HepG2 (cell line): Measurements from ENCODE around the gene CBLB. TPM values are rescaled to one million over a fixed set of nuclear protein-coding genes. Genes with fewer than 3 reads are reported as not detected.

Source experiments
- ATAC-seq: fragments of 200-7000 bp; cut with Tn5 transposase; 3 replicates; pipeline ENCODE4 v1.9.1; 2020; ENCODE audit warnings: mild to moderate bottlenecking, moderate library complexity
- BruUV-seq: library from RNA; stranded (reverse); fragments of 400-500 nt; replicated peaks from 2 replicates; lab custom pipeline; 2021; lab: Mats Ljungman, UMichigan
- CTCF ChIA-PET: fragments of 300-600 bp; formaldehyde crosslinking; extraction: SDS; loops from one replicate; lab custom pipeline; 2021; ENCODE audit warnings: low total read pairs, inconsistent platforms, low intra/inter-chr PET ratio; lab: Yijun Ruan, JAX
- POLR2A ChIA-PET: fragments of 350-600 bp; sonication (Branson Sonifier 250); formaldehyde crosslinking; loops from one replicate; lab custom pipeline; 2020; ENCODE audit warnings: antibody characterized with exemption, inconsistent platforms; lab: Yijun Ruan, JAX
- DNase-seq: peaks from one replicate; pipeline ENCODE4 v3.0.0-alpha.2; 2015; ENCODE audit warnings: low spot score
- FAIRE-seq: peaks from 3 replicates; lab custom pipeline; 2011; peaks lifted over from hg19 to GRCh38; lab: Jason Lieb, UNC
- H2AFZ ChIP-seq: one replicate; pipeline ENCODE4 v1.6.1; 2011; ENCODE audit warnings: low read length, inconsistent platforms
- H3K27ac ChIP-seq: fragments of 300-600 bp; 3 replicates; pipeline ENCODE4 v1.8.0; 2011; ENCODE audit warnings: mixed run types, mild to moderate bottlenecking, mixed read lengths, low read length, inconsistent platforms; ENCODE audit not compliant: insufficient read depth; ENCODE audit errors: extremely low read length
- H3K27me3 ChIP-seq, 2 experiments: fragments of 200-600 bp in 1 of 2; 2 replicates in 1 of 2; 3 replicates in 1 of 2; pipeline versions ENCODE4 v1.6.0 to v1.8.0; 2011; ENCODE audit warnings: low read length in 2 of 2, mild to moderate bottlenecking in 2 of 2, moderate library complexity in 2 of 2, inconsistent platforms in 1 of 2; ENCODE audit not compliant: insufficient read depth in 2 of 2, control insufficient read depth in 1 of 2
- H3K36me3 ChIP-seq, 2 experiments: fragments of 200-600 bp in 1 of 2; replicated peaks in 1 of 2; 2 replicates in 1 of 2; 3 replicates in 1 of 2; pipeline versions ENCODE4 v1.5.1 to v1.8.0; 2011; ENCODE audit warnings: low read length in 2 of 2, inconsistent platforms in 1 of 2; ENCODE audit not compliant: insufficient read depth in 2 of 2, control insufficient read depth in 1 of 2
- H3K4me1 ChIP-seq: 2 replicates; pipeline ENCODE4 v1.5.1; 2012; ENCODE audit warnings: low read length, inconsistent platforms; ENCODE audit not compliant: insufficient read depth
- H3K4me2 ChIP-seq: 2 replicates; pipeline ENCODE4 v1.6.0; 2011; ENCODE audit warnings: low read depth, low read length, inconsistent platforms
- H3K4me3 ChIP-seq, 3 experiments: fragments of 200-600 bp in 1 of 3; sonication (generic), shearing (Covaris generic) in 1 of 3; replicated peaks in 1 of 3; 2 replicates each; pipeline ENCODE4 v1.5.1; 2011 to 2016; ENCODE audit warnings: low read length in 3 of 3, inconsistent platforms in 2 of 3, low read depth in 2 of 3, mild to moderate bottlenecking in 2 of 3, control low read depth in 1 of 3, mixed read lengths in 1 of 3; ENCODE audit not compliant: insufficient read depth in 1 of 3
- H3K79me2 ChIP-seq: one replicate; pipeline ENCODE4 v1.6.1; 2011; ENCODE audit warnings: low read length, inconsistent platforms; ENCODE audit not compliant: insufficient read depth
- H3K9ac ChIP-seq: 2 replicates; pipeline ENCODE4 v1.6.0; 2011; ENCODE audit warnings: mild to moderate bottlenecking, low read depth, low read length, inconsistent platforms; ENCODE audit not compliant: insufficient read depth
- H3K9me3 ChIP-seq: 2 replicates; pipeline ENCODE4 v1.5.1; 2012; ENCODE audit warnings: mild to moderate bottlenecking, low read length
- H4K20me1 ChIP-seq: 2 replicates; pipeline ENCODE4 v1.6.0; 2011; ENCODE audit warnings: inconsistent platforms, mild to moderate bottlenecking, low read length, moderate library complexity; ENCODE audit not compliant: insufficient read depth
- CC2D1A ChIP-seq: sonication (generic); formaldehyde crosslinking; IDR thresholded peaks from 2 replicates; pipeline ENCODE4 v1.8.1; 2023; ENCODE audit warnings: mild to moderate bottlenecking, missing genetic modification reagents
- EED ChIP-seq: sonication (generic); formaldehyde crosslinking; IDR thresholded peaks from 2 replicates; pipeline ENCODE4 v1.5.0; 2020; ENCODE audit warnings: mild to moderate bottlenecking, missing genetic modification reagents
- REL ChIP-seq: sonication (generic); formaldehyde crosslinking; conservative IDR thresholded peaks from 2 replicates; pipeline ENCODE4 v1.8.0; 2022; ENCODE audit warnings: mild to moderate bottlenecking, missing genetic modification reagents, moderate library complexity
- SATB2 ChIP-seq: sonication (generic); formaldehyde crosslinking; IDR thresholded peaks from 2 replicates; pipeline ENCODE4 v1.5.0; 2020; ENCODE audit warnings: missing genetic modification reagents
- ZMAT3 ChIP-seq: sonication (generic); formaldehyde crosslinking; conservative IDR thresholded peaks from 2 replicates; pipeline ENCODE4 v1.7.0; 2021; ENCODE audit warnings: missing genetic modification reagents
- WGBS: methylation state at CpG from one replicate; pipeline ENCODE4 v1.1.6; 2017; ENCODE audit warnings: low lambda C conversion rate; 5-methylcytosine and 5-hydroxymethylcytosine counted together
- in situ Hi-C: cut with HindIII; loops from 2 replicates; pipeline ENCODE4 v1.10.0; 2017; ENCODE audit warnings: low pct_unique_long_range_greater_than_20kb; ENCODE audit not compliant: extremely low pct_ligation_motif_present
- intact Hi-C: fragments of 100-400 bp; cut with micrococcal nuclease; formaldehyde crosslinking; loops from one replicate; pipeline ENCODE4 v1.10.0; 2022; ENCODE audit not compliant: unreplicated experiment
- polyA plus RNA-seq, 8 experiments: library from polyadenylated mRNA; depleted of rRNA in 3 of 8; stranded (reverse) in 7 of 8; unstranded in 1 of 8; fragments of >200 nt; fragmentation: Illumina TruSeq in 4 of 8; extraction: Trizol in 4 of 8; gene quantifications; 2 replicates each; pipeline versions ENCODE4 v1.2.1 to v1.2.3, GENCODE V29; 2011 to 2016; ENCODE audit warnings: low read depth in 4 of 8, missing spikeins in 1 of 8, mixed read lengths in 1 of 8; ENCODE audit not compliant: insufficient read depth in 1 of 8
- total RNA-seq, 5 experiments: library from RNA; depleted of rRNA; stranded (reverse); fragments of >200 nt; fragmentation: Illumina TruSeq; extraction: Trizol; gene quantifications; 2 replicates each; pipeline ENCODE4 v1.2.3, GENCODE V29; 2016; ENCODE audit warnings: low read depth in 1 of 5
- TF ChIP-seq, protein P1 (sequence below): sonication (generic); formaldehyde crosslinking; IDR thresholded peaks from 2 replicates; pipeline ENCODE4 v1.4.0; 2020; ENCODE audit warnings: mild to moderate bottlenecking, missing genetic modification reagents, borderline replicate concordance
- TF ChIP-seq, protein P2 (sequence below): IDR thresholded peaks from 2 replicates; pipeline ENCODE4 v1.6.1; 2016; ENCODE audit warnings: low read depth, missing genetic modification reagents, missing compliant biosample characterization
- TF ChIP-seq, protein P3 (sequence below): sonication (generic); formaldehyde crosslinking; IDR thresholded peaks from 2 replicates; pipeline ENCODE4 v1.4.0; 2020; ENCODE audit warnings: missing genetic modification reagents
- TF ChIP-seq, protein P4 (sequence below): sonication (generic); formaldehyde crosslinking; IDR thresholded peaks from 2 replicates; pipeline ENCODE4 v1.5.0; 2020; ENCODE audit warnings: missing genetic modification reagents

CBLB gene
- total and polyA plus RNA-seq, 2 of the 13 experiments (the other 11 are each of a cell fraction or from before 2014, with no cell fraction given), result 9.8 to 16.4 TPM

DNA sequence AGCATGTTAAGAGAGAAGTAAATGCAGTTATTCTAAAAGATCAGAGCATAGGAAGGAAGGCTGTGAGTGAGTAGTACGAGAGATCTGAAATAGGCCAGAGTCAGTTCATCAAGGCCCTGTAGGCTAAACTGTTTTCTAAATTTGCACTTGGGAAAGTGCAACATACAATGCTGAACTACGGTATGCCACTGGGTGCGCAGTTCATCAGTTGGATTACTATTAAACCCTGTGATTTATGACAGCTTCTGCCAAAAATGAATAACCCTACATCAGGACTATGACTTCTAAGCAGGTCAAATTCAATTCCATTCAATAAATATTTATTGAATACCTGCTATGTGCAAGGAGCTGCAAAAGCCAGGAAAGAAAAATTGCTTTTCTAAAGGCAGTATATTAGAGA lies 10.8 kb downstream of the CBLB start:
- intact Hi-C loops, result no loop called here
- 99% methylated on average over 3 of the region's 3 CpGs for WGBS
- TF ChIP-seq CC2D1A (CRISPR knock-in tag) (no peak), EED (CRISPR knock-in tag) (no peak), REL (CRISPR knock-in tag) (no peak), ZMAT3 (CRISPR knock-in tag) (no peak), SATB2 (CRISPR knock-in tag) (no peak)
- TF ChIP-seq, protein P1, sequence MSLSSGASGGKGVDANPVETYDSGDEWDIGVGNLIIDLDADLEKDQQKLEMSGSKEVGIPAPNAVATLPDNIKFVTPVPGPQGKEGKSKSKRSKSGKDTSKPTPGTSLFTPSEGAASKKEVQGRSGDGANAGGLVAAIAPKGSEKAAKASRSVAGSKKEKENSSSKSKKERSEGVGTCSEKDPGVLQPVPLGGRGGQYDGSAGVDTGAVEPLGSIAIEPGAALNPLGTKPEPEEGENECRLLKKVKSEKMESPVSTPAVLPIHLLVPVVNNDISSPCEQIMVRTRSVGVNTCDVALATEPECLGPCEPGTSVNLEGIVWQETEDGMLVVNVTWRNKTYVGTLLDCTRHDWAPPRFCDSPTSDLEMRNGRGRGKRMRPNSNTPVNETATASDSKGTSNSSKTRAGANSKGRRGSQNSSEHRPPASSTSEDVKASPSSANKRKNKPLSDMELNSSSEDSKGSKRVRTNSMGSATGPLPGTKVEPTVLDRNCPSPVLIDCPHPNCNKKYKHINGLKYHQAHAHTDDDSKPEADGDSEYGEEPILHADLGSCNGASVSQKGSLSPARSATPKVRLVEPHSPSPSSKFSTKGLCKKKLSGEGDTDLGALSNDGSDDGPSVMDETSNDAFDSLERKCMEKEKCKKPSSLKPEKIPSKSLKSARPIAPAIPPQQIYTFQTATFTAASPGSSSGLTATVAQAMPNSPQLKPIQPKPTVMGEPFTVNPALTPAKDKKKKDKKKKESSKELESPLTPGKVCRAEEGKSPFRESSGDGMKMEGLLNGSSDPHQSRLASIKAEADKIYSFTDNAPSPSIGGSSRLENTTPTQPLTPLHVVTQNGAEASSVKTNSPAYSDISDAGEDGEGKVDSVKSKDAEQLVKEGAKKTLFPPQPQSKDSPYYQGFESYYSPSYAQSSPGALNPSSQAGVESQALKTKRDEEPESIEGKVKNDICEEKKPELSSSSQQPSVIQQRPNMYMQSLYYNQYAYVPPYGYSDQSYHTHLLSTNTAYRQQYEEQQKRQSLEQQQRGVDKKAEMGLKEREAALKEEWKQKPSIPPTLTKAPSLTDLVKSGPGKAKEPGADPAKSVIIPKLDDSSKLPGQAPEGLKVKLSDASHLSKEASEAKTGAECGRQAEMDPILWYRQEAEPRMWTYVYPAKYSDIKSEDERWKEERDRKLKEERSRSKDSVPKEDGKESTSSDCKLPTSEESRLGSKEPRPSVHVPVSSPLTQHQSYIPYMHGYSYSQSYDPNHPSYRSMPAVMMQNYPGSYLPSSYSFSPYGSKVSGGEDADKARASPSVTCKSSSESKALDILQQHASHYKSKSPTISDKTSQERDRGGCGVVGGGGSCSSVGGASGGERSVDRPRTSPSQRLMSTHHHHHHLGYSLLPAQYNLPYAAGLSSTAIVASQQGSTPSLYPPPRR (CRISPR knock-in tag), result no peak
- TF ChIP-seq, protein P2, sequence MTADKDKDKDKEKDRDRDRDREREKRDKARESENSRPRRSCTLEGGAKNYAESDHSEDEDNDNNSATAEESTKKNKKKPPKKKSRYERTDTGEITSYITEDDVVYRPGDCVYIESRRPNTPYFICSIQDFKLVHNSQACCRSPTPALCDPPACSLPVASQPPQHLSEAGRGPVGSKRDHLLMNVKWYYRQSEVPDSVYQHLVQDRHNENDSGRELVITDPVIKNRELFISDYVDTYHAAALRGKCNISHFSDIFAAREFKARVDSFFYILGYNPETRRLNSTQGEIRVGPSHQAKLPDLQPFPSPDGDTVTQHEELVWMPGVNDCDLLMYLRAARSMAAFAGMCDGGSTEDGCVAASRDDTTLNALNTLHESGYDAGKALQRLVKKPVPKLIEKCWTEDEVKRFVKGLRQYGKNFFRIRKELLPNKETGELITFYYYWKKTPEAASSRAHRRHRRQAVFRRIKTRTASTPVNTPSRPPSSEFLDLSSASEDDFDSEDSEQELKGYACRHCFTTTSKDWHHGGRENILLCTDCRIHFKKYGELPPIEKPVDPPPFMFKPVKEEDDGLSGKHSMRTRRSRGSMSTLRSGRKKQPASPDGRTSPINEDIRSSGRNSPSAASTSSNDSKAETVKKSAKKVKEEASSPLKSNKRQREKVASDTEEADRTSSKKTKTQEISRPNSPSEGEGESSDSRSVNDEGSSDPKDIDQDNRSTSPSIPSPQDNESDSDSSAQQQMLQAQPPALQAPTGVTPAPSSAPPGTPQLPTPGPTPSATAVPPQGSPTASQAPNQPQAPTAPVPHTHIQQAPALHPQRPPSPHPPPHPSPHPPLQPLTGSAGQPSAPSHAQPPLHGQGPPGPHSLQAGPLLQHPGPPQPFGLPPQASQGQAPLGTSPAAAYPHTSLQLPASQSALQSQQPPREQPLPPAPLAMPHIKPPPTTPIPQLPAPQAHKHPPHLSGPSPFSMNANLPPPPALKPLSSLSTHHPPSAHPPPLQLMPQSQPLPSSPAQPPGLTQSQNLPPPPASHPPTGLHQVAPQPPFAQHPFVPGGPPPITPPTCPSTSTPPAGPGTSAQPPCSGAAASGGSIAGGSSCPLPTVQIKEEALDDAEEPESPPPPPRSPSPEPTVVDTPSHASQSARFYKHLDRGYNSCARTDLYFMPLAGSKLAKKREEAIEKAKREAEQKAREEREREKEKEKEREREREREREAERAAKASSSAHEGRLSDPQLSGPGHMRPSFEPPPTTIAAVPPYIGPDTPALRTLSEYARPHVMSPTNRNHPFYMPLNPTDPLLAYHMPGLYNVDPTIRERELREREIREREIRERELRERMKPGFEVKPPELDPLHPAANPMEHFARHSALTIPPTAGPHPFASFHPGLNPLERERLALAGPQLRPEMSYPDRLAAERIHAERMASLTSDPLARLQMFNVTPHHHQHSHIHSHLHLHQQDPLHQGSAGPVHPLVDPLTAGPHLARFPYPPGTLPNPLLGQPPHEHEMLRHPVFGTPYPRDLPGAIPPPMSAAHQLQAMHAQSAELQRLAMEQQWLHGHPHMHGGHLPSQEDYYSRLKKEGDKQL (CRISPR knock-in tag), result no peak
- TF ChIP-seq, protein P3, sequence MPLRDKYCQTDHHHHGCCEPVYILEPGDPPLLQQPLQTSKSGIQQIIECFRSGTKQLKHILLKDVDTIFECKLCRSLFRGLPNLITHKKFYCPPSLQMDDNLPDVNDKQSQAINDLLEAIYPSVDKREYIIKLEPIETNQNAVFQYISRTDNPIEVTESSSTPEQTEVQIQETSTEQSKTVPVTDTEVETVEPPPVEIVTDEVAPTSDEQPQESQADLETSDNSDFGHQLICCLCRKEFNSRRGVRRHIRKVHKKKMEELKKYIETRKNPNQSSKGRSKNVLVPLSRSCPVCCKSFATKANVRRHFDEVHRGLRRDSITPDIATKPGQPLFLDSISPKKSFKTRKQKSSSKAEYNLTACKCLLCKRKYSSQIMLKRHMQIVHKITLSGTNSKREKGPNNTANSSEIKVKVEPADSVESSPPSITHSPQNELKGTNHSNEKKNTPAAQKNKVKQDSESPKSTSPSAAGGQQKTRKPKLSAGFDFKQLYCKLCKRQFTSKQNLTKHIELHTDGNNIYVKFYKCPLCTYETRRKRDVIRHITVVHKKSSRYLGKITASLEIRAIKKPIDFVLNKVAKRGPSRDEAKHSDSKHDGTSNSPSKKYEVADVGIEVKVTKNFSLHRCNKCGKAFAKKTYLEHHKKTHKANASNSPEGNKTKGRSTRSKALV (CRISPR knock-in tag), result no peak
- TF ChIP-seq, protein P4, sequence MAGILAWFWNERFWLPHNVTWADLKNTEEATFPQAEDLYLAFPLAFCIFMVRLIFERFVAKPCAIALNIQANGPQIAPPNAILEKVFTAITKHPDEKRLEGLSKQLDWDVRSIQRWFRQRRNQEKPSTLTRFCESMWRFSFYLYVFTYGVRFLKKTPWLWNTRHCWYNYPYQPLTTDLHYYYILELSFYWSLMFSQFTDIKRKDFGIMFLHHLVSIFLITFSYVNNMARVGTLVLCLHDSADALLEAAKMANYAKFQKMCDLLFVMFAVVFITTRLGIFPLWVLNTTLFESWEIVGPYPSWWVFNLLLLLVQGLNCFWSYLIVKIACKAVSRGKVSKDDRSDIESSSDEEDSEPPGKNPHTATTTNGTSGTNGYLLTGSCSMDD (CRISPR knock-in tag), result no peak

More for the DNA sequence above, 10.8 kb downstream of the CBLB start:
- Histone ChIP-seq H4K20me1 (peaks cover 33% of the 10 kb centered on the region), H3K79me2 (peaks cover 42% of the 10 kb centered on the region), H3K9me3 (no peaks in the 10 kb centered on the region), H3K4me1 (peaks cover 10% of the 10 kb centered on the region), H3K9ac (no peak overlapping the region), H3K4me3 (no peak overlapping the region), H2AFZ (no peak overlapping the region), H3K27ac (no peak overlapping the region), H3K4me2 (no peak overlapping the region), H3K36me3 (peaks cover under 1 to 29% of the 10 kb centered on the region in 2 experiments; a peak in 4 of 5 replicates), H3K27me3 (no peaks in the 10 kb centered on the region)
- no TSS peak for BruUV-seq
- POLR2A ChIA-PET, result no interaction called here
- DNase-seq, result no peak
- FAIRE-seq, result no peak
- ATAC-seq, result no peak
- in situ Hi-C loops, result no loop called here
- CTCF ChIA-PET, result no interaction called here
